Fibroblast of lung (primary cell): Measurements from ENCODE around the gene MKX. TPM values are rescaled to one million over a fixed set of nuclear protein-coding genes. Genes with fewer than 3 reads are reported as not detected.

Experiments
- DNase-seq, 2 donors: peaks; one replicate each; pipeline versions ENCODE4 v3.0.0 to v3.0.0-alpha.2; 2010; ENCODE audit warnings: low read depth in 2 of 2
- H2AFZ ChIP-seq: 2 replicates; pipeline ENCODE4 v1.5.1; 2012; ENCODE audit warnings: low read length, control low read depth, inconsistent platforms
- H3K27ac ChIP-seq: 2 replicates; pipeline ENCODE4 v1.5.1; 2011; ENCODE audit warnings: low read length, control low read depth; ENCODE audit not compliant: insufficient read depth
- H3K27me3 ChIP-seq: 2 replicates; pipeline ENCODE4 v1.5.1; 2011; ENCODE audit warnings: mild to moderate bottlenecking, low read length; ENCODE audit not compliant: control insufficient read depth, insufficient read depth
- H3K36me3 ChIP-seq: 2 replicates; pipeline ENCODE4 v1.5.1; 2011; ENCODE audit warnings: low read length; ENCODE audit not compliant: control insufficient read depth, insufficient read depth
- H3K4me1 ChIP-seq: 2 replicates; pipeline ENCODE4 v1.5.1; 2011; ENCODE audit warnings: low read length; ENCODE audit not compliant: control insufficient read depth, insufficient read depth; ENCODE audit errors: extremely low read depth
- H3K4me2 ChIP-seq: 2 replicates; pipeline ENCODE4 v1.5.1; 2011; ENCODE audit warnings: low read length, control low read depth; ENCODE audit not compliant: insufficient read depth; ENCODE audit errors: extremely low read depth
- H3K4me3 ChIP-seq, 4 experiments: fragments of 200-600 bp in 1 of 4; sonication (generic) in 1 of 4; replicated peaks in 1 of 4; 2 replicates each; pipeline ENCODE4 v1.5.1; 2011 to 2016; ENCODE audit warnings: low read length in 4 of 4, low read depth in 3 of 4, mild to moderate bottlenecking in 3 of 4, control low read depth in 2 of 4, inconsistent platforms in 1 of 4, mixed read lengths in 1 of 4; ENCODE audit not compliant: insufficient read depth in 1 of 4; ENCODE audit errors: control extremely low read depth in 1 of 4
- H3K79me2 ChIP-seq: 2 replicates; pipeline ENCODE4 v1.5.1; 2012; ENCODE audit warnings: mild to moderate bottlenecking, low read length, inconsistent platforms; ENCODE audit not compliant: control insufficient read depth, insufficient read depth
- H3K9ac ChIP-seq: 2 replicates; pipeline ENCODE4 v1.5.1; 2011; ENCODE audit warnings: mild to moderate bottlenecking, low read length, control low read depth; ENCODE audit not compliant: insufficient read depth
- H3K9me3 ChIP-seq: 2 replicates; pipeline ENCODE4 v1.5.1; 2012; ENCODE audit warnings: low read depth, low read length; ENCODE audit not compliant: control insufficient read depth, insufficient read depth
- H4K20me1 ChIP-seq: 2 replicates; pipeline ENCODE4 v1.5.1; 2011; ENCODE audit warnings: low read length; ENCODE audit not compliant: control insufficient read depth, insufficient read depth; ENCODE audit errors: extremely low read depth
- CTCF ChIP-seq, 2 donors: IDR thresholded peaks in 1 of 2; conservative IDR thresholded peaks in 1 of 2; 1 replicate in 1 of 2; 2 replicates in 1 of 2; pipeline ENCODE4 v1.5.1; 2011 to 2012; ENCODE audit warnings: low read length in 2 of 2, control low read depth in 1 of 2, inconsistent platforms in 1 of 2, low read depth in 1 of 2, mild to moderate bottlenecking in 1 of 2
- EZH2 ChIP-seq: IDR thresholded peaks from 2 replicates; pipeline ENCODE4 v1.5.1; 2012; ENCODE audit warnings: low read length, control low read depth, mild to moderate bottlenecking; ENCODE audit errors: missing control alignments
- polyA plus RNA-seq, 2 donors: library from polyadenylated mRNA; depleted of rRNA in 1 of 2; stranded (reverse) in 1 of 2; unstranded in 1 of 2; fragments of >200 nt; gene quantifications; 2 replicates each; pipeline ENCODE4 v1.2.1, GENCODE V29; 2011 to 2012; ENCODE audit warnings: missing spikeins in 1 of 2
- total RNA-seq: library from RNA; depleted of rRNA; stranded (reverse); fragments of >200 nt; gene quantifications from 2 replicates; pipeline ENCODE4 v1.2.1, GENCODE V29; 2014

MKX gene
- total and polyA plus RNA-seq, 2 donors (not counting 1 experiment from before 2014, with no cell fraction given): 2.2 to 15.0 TPM

GRCh38 chr10:27714349-27714748 is 31.3 kb downstream of the MKX start:
- no peak for DNase-seq
- Histone ChIP-seq H3K4me2 (no peak overlapping the region), H3K9me3 (no peaks in the 10 kb centered on the region), H3K4me1 (peaks cover 3% of the 10 kb centered on the region), H3K79me2 (no peaks in the 10 kb centered on the region), H3K9ac (no peak overlapping the region), H3K27me3 (no peaks in the 10 kb centered on the region), H3K27ac (no peak overlapping the region), H2AFZ (no peak overlapping the region), H3K36me3 (no peaks in the 10 kb centered on the region), H4K20me1 (no peaks in the 10 kb centered on the region), H3K4me3 (no peak overlapping the region)
- TF ChIP-seq CTCF (conservative IDR thresholded peaks at IDR 0.05 in 1 of 2, IDR thresholded peaks at IDR 0.05 in 1 of 2; ENCODE audit: low read depth in 1 of 2, low read length in 2 of 2) (no peak), EZH2 (no peak)

- TF ChIP-seq EZH2 (no peak), CTCF (conservative IDR thresholded peaks at IDR 0.05 in 1 of 2, IDR thresholded peaks at IDR 0.05 in 1 of 2; ENCODE audit: low read depth in 1 of 2, low read length in 2 of 2) (no peak)
- H3K27me3 ChIP-seq: no peaks in the 10 kb centered on the region
- H3K27ac ChIP-seq: no peak overlapping the region
- peak; percentile 20 to 23 for DNase-seq
- H3K36me3 ChIP-seq: no peaks in the 10 kb centered on the region
- H3K9ac ChIP-seq: no peak overlapping the region
- peak overlapping the region in 1 of 4 experiments; percentile 6 for H3K4me3 ChIP-seq
- peaks cover 3% of the 10 kb centered on the region for H3K4me1 ChIP-seq
- no peaks in the 10 kb centered on the region for H3K79me2 ChIP-seq
- no peak overlapping the region for H3K4me2 ChIP-seq
- no peaks in the 10 kb centered on the region for H4K20me1 ChIP-seq
- no peak overlapping the region for H2AFZ ChIP-seq
- H3K9me3 ChIP-seq: no peaks in the 10 kb centered on the region
These were observed 31.7 kb downstream of the MKX start for GRCh38 chr10:27713941-27714340.

GRCh38 chr10:27710014-27710413 is 35.6 kb downstream of the MKX start:
- Histone ChIP-seq H3K4me3 (no peak overlapping the region), H3K36me3 (no peaks in the 10 kb centered on the region), H3K4me1 (no peaks in the 10 kb centered on the region), H3K79me2 (no peaks in the 10 kb centered on the region), H3K9me3 (no peaks in the 10 kb centered on the region), H4K20me1 (no peaks in the 10 kb centered on the region), H2AFZ (no peak overlapping the region), H3K4me2 (no peak overlapping the region), H3K9ac (no peak overlapping the region), H3K27ac (no peak overlapping the region), H3K27me3 (no peaks in the 10 kb centered on the region)
- DNase-seq: no peak
- TF ChIP-seq CTCF (conservative IDR thresholded peaks at IDR 0.05 in 1 of 2, IDR thresholded peaks at IDR 0.05 in 1 of 2; ENCODE audit: low read depth in 1 of 2, low read length in 2 of 2): no peak
